Keratinocyte (primary cell): Measurements from ENCODE around the gene GPR65. TPM values are rescaled to one million over a fixed set of nuclear protein-coding genes. Genes with fewer than 3 reads are reported as not detected.

ENCODE experiments used
- DNase-seq: peaks from one replicate; pipeline ENCODE4 v3.0.0-alpha.2; 2011; ENCODE audit warnings: low read depth, missing footprints, low spot score
- FAIRE-seq: peaks from 2 replicates; lab custom pipeline; 2011; peaks lifted over from hg19 to GRCh38; lab: Jason Lieb, UNC
- H2AFZ ChIP-seq: 2 replicates; pipeline ENCODE4 v1.6.0; 2012; ENCODE audit warnings: low read length, control low read depth, inconsistent platforms; ENCODE audit not compliant: control insufficient read depth
- H3K27ac ChIP-seq: 2 replicates; pipeline ENCODE4 v1.5.1; 2011; ENCODE audit warnings: low read length; ENCODE audit not compliant: control insufficient read depth, insufficient read depth
- H3K27me3 ChIP-seq: 3 replicates; pipeline ENCODE4 v1.6.0; 2011; ENCODE audit warnings: low read length; ENCODE audit not compliant: control insufficient read depth, insufficient read depth; ENCODE audit errors: extremely low read depth
- H3K36me3 ChIP-seq, 2 experiments: 2 replicates in 1 of 2; 3 replicates in 1 of 2; pipeline ENCODE4 v1.5.1; 2011; ENCODE audit warnings: low read length in 2 of 2, mild to moderate bottlenecking in 1 of 2; ENCODE audit not compliant: control insufficient read depth in 2 of 2, insufficient read depth in 2 of 2; ENCODE audit errors: extremely low read depth in 1 of 2
- H3K4me1 ChIP-seq: 3 replicates; pipeline ENCODE4 v1.5.1; 2011; ENCODE audit warnings: low read length; ENCODE audit not compliant: control insufficient read depth, insufficient read depth; ENCODE audit errors: extremely low read depth
- H3K4me2 ChIP-seq: 3 replicates; pipeline ENCODE4 v1.6.0; 2011; ENCODE audit warnings: low read depth, low read length; ENCODE audit not compliant: control insufficient read depth, insufficient read depth; ENCODE audit errors: extremely low read depth
- H3K4me3 ChIP-seq, 3 experiments: fragments of 200-600 bp in 1 of 3; sonication (generic) in 1 of 3; 2 replicates in 2 of 3; 3 replicates in 1 of 3; pipeline ENCODE4 v1.5.1; 2011 to 2016; ENCODE audit warnings: low read length in 3 of 3, mild to moderate bottlenecking in 3 of 3, control low read depth in 2 of 3, inconsistent platforms in 1 of 3, low read depth in 1 of 3, mixed read lengths in 1 of 3, mixed run types in 1 of 3, moderate library complexity in 1 of 3; ENCODE audit not compliant: control insufficient read depth in 2 of 3, insufficient read depth in 2 of 3; ENCODE audit errors: extremely low read depth in 1 of 3
- H3K79me2 ChIP-seq: 2 replicates; pipeline ENCODE4 v1.6.0; 2012; ENCODE audit warnings: low read length; ENCODE audit not compliant: control insufficient read depth, insufficient read depth
- H3K9ac ChIP-seq: 3 replicates; pipeline ENCODE4 v1.6.0; 2011; ENCODE audit warnings: low read length; ENCODE audit not compliant: control insufficient read depth, insufficient read depth; ENCODE audit errors: extremely low read depth
- H3K9me1 ChIP-seq: 3 replicates; pipeline ENCODE4 v1.6.0; 2011; ENCODE audit warnings: low read length; ENCODE audit not compliant: control insufficient read depth, insufficient read depth; ENCODE audit errors: extremely low read depth
- H3K9me3 ChIP-seq: 2 replicates; pipeline ENCODE4 v1.5.1; 2012; ENCODE audit warnings: low read depth, low read length; ENCODE audit not compliant: control insufficient read depth
- H4K20me1 ChIP-seq: 3 replicates; pipeline ENCODE4 v1.6.0; 2011; ENCODE audit warnings: low read length; ENCODE audit not compliant: control insufficient read depth, insufficient read depth; ENCODE audit errors: extremely low read depth
- CTCF ChIP-seq, 3 experiments: IDR thresholded peaks in 1 of 3; conservative IDR thresholded peaks in 1 of 3; optimal IDR thresholded peaks in 1 of 3; 2 replicates in 2 of 3; 3 replicates in 1 of 3; pipeline versions ENCODE3 to v1.5.1; 2011; ENCODE audit warnings: low read length in 3 of 3, mild to moderate bottlenecking in 3 of 3, moderate library complexity in 2 of 3, control low read depth in 1 of 3, inconsistent platforms in 1 of 3; ENCODE audit not compliant: insufficient read depth in 2 of 3; ENCODE audit errors: extremely low read depth in 1 of 3
- EZH2 ChIP-seq: IDR thresholded peaks from one replicate; pipeline ENCODE4 v1.6.1; 2012; ENCODE audit warnings: inconsistent platforms, mild to moderate bottlenecking, low read length, moderate library complexity
- dilution Hi-C: fragments of 300-500 bp; cut with MboI; formaldehyde crosslinking; loops from one replicate; pipeline ENCODE4 v1.7.0; 2020; ENCODE audit warnings: low sequenced_read_pairs; ENCODE audit not compliant: extremely low pct_ligation_motif_present
- polyA plus RNA-seq, 5 experiments: library from polyadenylated mRNA; depleted of rRNA in 3 of 5; stranded (reverse) in 3 of 5; stranded (forward) in 1 of 5; unstranded in 1 of 5; fragments of >200 nt; gene quantifications; 1 replicate in 1 of 5; 2 replicates in 3 of 5; 3 replicates in 1 of 5; pipeline versions ENCODE4 v1.2.1 to v1.2.3, GENCODE V29; 2011 to 2012; ENCODE audit warnings: missing spikeins in 2 of 5, low read depth in 1 of 5, low replicate concordance in 1 of 5

Gene GPR65
- polyA plus RNA-seq, 1 donor (not counting 4 experiments of a cell fraction or from before 2014, with no cell fraction given): not detected

- Histone ChIP-seq H2AFZ (no peak overlapping the region), H3K9me3 (no peaks in the 10 kb centered on the region), H3K4me1 (no peaks in the 10 kb centered on the region), H3K4me3 (no peak overlapping the region), H3K36me3 (no peaks in the 10 kb centered on the region), H3K27me3 (no peaks in the 10 kb centered on the region), H3K9ac (no peak overlapping the region), H3K27ac (no peak overlapping the region), H3K79me2 (no peaks in the 10 kb centered on the region), H3K4me2 (no peak overlapping the region), H4K20me1 (no peaks in the 10 kb centered on the region), H3K9me1 (no peaks in the 10 kb centered on the region)
- dilution Hi-C loops: no loop called here
- TF ChIP-seq EZH2 (no peak), CTCF (optimal IDR thresholded peaks at IDR 0.05 in 1 of 3, IDR thresholded peaks at IDR 0.05 in 1 of 3, conservative IDR thresholded peaks at IDR 0.05 in 1 of 3; ENCODE audit: extremely low read depth in 1 of 3, insufficient read depth in 2 of 3, low read length in 3 of 3) (no peak)
- FAIRE-seq: no peak
- no peak for DNase-seq
These were observed 31.5 kb downstream of the GPR65 start for GRCh38 chr14:88036422-88036821.

DNA sequence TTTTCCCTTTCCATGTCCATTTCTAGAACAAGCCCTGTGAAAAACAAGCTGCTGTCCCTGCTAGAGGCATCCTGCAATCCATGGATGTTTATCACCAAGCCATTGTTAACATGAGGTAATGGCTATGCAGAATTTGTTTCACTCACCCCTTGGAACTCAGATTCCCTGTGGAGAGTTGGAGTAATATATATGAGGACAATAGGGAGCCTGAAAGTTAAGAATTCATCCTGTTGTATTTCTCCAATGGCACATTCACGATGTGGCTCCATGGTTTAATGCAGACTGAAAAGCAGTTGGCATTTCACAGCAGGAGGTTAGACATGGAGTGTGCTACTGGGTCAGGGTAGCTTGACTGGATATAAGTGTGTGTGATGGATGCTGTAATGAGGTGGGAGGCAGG is 32.4 kb downstream of the GPR65 start:
- no peak overlapping the region for H3K9ac ChIP-seq
- H3K4me2 ChIP-seq: no peak overlapping the region
- no peak for FAIRE-seq
- H2AFZ ChIP-seq: no peak overlapping the region
- no peaks in the 10 kb centered on the region for H4K20me1 ChIP-seq
- dilution Hi-C loops: no loop called here
- no peak overlapping the region for H3K4me3 ChIP-seq
- DNase-seq: no peak
- H3K36me3 ChIP-seq: no peaks in the 10 kb centered on the region
- H3K9me3 ChIP-seq: no peaks in the 10 kb centered on the region
- H3K27me3 ChIP-seq: no peaks in the 10 kb centered on the region
- H3K79me2 ChIP-seq: no peaks in the 10 kb centered on the region
- TF ChIP-seq CTCF (optimal IDR thresholded peaks at IDR 0.05 in 1 of 3, IDR thresholded peaks at IDR 0.05 in 1 of 3, conservative IDR thresholded peaks at IDR 0.05 in 1 of 3; ENCODE audit: extremely low read depth in 1 of 3, insufficient read depth in 2 of 3, low read length in 3 of 3) (no peak), EZH2 (no peak)
- H3K27ac ChIP-seq: no peak overlapping the region
- H3K4me1 ChIP-seq: no peaks in the 10 kb centered on the region
- no peaks in the 10 kb centered on the region for H3K9me1 ChIP-seq
